Activated CD4-positive, alpha-beta T cell treated with anti-CD3 and anti-CD28 coated beads, Interleukin-2, amount 10 ng/mL, durations not matched to agents 24 days and 14 days (primary cell): Measurements from ENCODE around the gene PBX1. TPM values are rescaled to one million over a fixed set of nuclear protein-coding genes. Genes with fewer than 3 reads are reported as not detected.

Source experiments
- DNase-seq: peaks from one replicate; pipeline ENCODE4 v3.0.0; 2022
- H3K27ac Mint-ChIP-seq: one replicate; pipeline ENCODE4 v1.8.0; 2022; ENCODE audit warnings: mild to moderate bottlenecking, mixed read lengths
- H3K27me3 Mint-ChIP-seq: one replicate; pipeline ENCODE4 v1.8.0; 2022; ENCODE audit warnings: mixed read lengths
- H3K36me3 Mint-ChIP-seq: one replicate; pipeline ENCODE4 v1.8.0; 2022; ENCODE audit warnings: low read depth, mild to moderate bottlenecking, mixed read lengths
- H3K4me1 Mint-ChIP-seq: one replicate; pipeline ENCODE4 v1.8.0; 2021; ENCODE audit warnings: mixed read lengths
- H3K4me3 Mint-ChIP-seq: one replicate; pipeline ENCODE4 v1.8.0; 2022; ENCODE audit warnings: mild to moderate bottlenecking, moderate library complexity, mixed read lengths
- H3K9me3 Mint-ChIP-seq: one replicate; pipeline ENCODE4 v1.8.0; 2021; ENCODE audit warnings: mixed read lengths
- intact Hi-C: fragments of 100-400 bp; cut with micrococcal nuclease; formaldehyde crosslinking; loops from one replicate; pipeline ENCODE4 v1.15.1; 2023
- total RNA-seq: library from RNA; stranded (reverse); gene quantifications from 2 replicates; pipeline ENCODE4 v1.2.3, GENCODE V29; 2022

The PBX1 gene
- total RNA-seq, 1 donor from 2014 or later, result not detected

- no peak for DNase-seq
- no peaks in the 10 kb centered on the region for H3K27me3 Mint-ChIP-seq
- H3K36me3 Mint-ChIP-seq, result no peaks in the 10 kb centered on the region
- no peak overlapping the region for H3K4me3 Mint-ChIP-seq
- intact Hi-C loops, result loop anchor here (5.0 to 10.0 kb wide), 3 partner anchors 1260 to 1423 kb away; no protein-coding TSS in a partner anchor
- peaks cover 4% of the 10 kb centered on the region for H3K4me1 Mint-ChIP-seq
- no peaks in the 10 kb centered on the region for H3K9me3 Mint-ChIP-seq
- H3K27ac Mint-ChIP-seq, result no peak overlapping the region
Observed at GRCh38 chr1:164784960-164785359, 226.0 kb downstream of the PBX1 start.

GRCh38 chr1:164785841-164786534, 227.0 kb downstream of the PBX1 start:
- H3K27me3 Mint-ChIP-seq, result no peaks in the 10 kb centered on the region
- no peak overlapping the region for H3K27ac Mint-ChIP-seq
- intact Hi-C loops, result loop anchor here (5.0 to 10.0 kb wide), 3 partner anchors 1261 to 1424 kb away; no protein-coding TSS in a partner anchor

GRCh38 chr1:164786980-164787833, 228.2 kb downstream of the PBX1 start:
- Mint-ChIP-seq H3K9me3 (no peaks in the 10 kb centered on the region), H3K27ac (no peak overlapping the region), H3K4me1 (peaks cover 4% of the 10 kb centered on the region), H3K36me3 (no peaks in the 10 kb centered on the region), H3K4me3 (no peak overlapping the region), H3K27me3 (no peaks in the 10 kb centered on the region)
- intact Hi-C loops, result loop anchor here (5.0 to 10.0 kb wide), 3 partner anchors 1262 to 1425 kb away; no protein-coding TSS in a partner anchor
- DNase-seq, result peak; percentile 87

More at GRCh38 chr1:164785841-164786534, 227.0 kb downstream of the PBX1 start:
- DNase-seq, result no peak
- Mint-ChIP-seq H3K36me3 (no peaks in the 10 kb centered on the region), H3K4me1 (peaks cover 4% of the 10 kb centered on the region), H3K9me3 (no peaks in the 10 kb centered on the region), H3K4me3 (no peak overlapping the region)

GRCh38 chr1:164787834-164788231, 228.8 kb downstream of the PBX1 start:
- Mint-ChIP-seq H3K27me3 (no peaks in the 10 kb centered on the region), H3K4me3 (no peak overlapping the region), H3K27ac (no peak overlapping the region), H3K4me1 (peaks cover 4% of the 10 kb centered on the region), H3K36me3 (no peaks in the 10 kb centered on the region), H3K9me3 (no peaks in the 10 kb centered on the region)
- DNase-seq, result no peak
- intact Hi-C loops, result loop anchor here (5.0 to 10.0 kb wide), 3 partner anchors 1263 to 1426 kb away; no protein-coding TSS in a partner anchor

GRCh38 chr1:164790081-164790480, 231.1 kb downstream of the PBX1 start:
- Mint-ChIP-seq H3K36me3 (no peaks in the 10 kb centered on the region), H3K27me3 (no peaks in the 10 kb centered on the region), H3K9me3 (no peaks in the 10 kb centered on the region), H3K4me1 (peaks cover 4% of the 10 kb centered on the region), H3K4me3 (no peak overlapping the region), H3K27ac (no peak overlapping the region)
- no peak for DNase-seq
- intact Hi-C loops, result no loop called here

GRCh38 chr1:164792410-164793004, 233.5 kb downstream of the PBX1 start:
- no peaks in the 10 kb centered on the region for H3K4me1 Mint-ChIP-seq
- DNase-seq, result no peak
- H3K4me3 Mint-ChIP-seq, result no peak overlapping the region
- no peaks in the 10 kb centered on the region for H3K36me3 Mint-ChIP-seq
- no peaks in the 10 kb centered on the region for H3K9me3 Mint-ChIP-seq
- no peak overlapping the region for H3K27ac Mint-ChIP-seq
- no peaks in the 10 kb centered on the region for H3K27me3 Mint-ChIP-seq
- intact Hi-C loops, result no loop called here

- intact Hi-C loops, result no loop called here
- no peaks in the 10 kb centered on the region for H3K9me3 Mint-ChIP-seq
- H3K27ac Mint-ChIP-seq, result no peak overlapping the region
- no peak overlapping the region for H3K4me3 Mint-ChIP-seq
- no peak for DNase-seq
- no peaks in the 10 kb centered on the region for H3K4me1 Mint-ChIP-seq
- H3K36me3 Mint-ChIP-seq, result no peaks in the 10 kb centered on the region
- H3K27me3 Mint-ChIP-seq, result no peaks in the 10 kb centered on the region
Observed at GRCh38 chr1:164794356-164794755, 235.4 kb downstream of the PBX1 start.

GRCh38 chr1:164796916-164797315, 237.9 kb downstream of the PBX1 start:
- Mint-ChIP-seq H3K4me1 (no peaks in the 10 kb centered on the region), H3K27ac (no peak overlapping the region), H3K9me3 (no peaks in the 10 kb centered on the region), H3K4me3 (no peak overlapping the region), H3K36me3 (no peaks in the 10 kb centered on the region), H3K27me3 (no peaks in the 10 kb centered on the region)
- no peak for DNase-seq
- intact Hi-C loops, result no loop called here

GRCh38 chr1:164801246-164801731, 242.3 kb downstream of the PBX1 start:
- no peaks in the 10 kb centered on the region for H3K36me3 Mint-ChIP-seq
- H3K4me1 Mint-ChIP-seq, result no peaks in the 10 kb centered on the region
- intact Hi-C loops, result no loop called here
- H3K27ac Mint-ChIP-seq, result no peak overlapping the region
- no peaks in the 10 kb centered on the region for H3K9me3 Mint-ChIP-seq
- DNase-seq, result no peak
- no peak overlapping the region for H3K4me3 Mint-ChIP-seq
- H3K27me3 Mint-ChIP-seq, result no peaks in the 10 kb centered on the region

GRCh38 chr1:164801791-164802502, 243.0 kb downstream of the PBX1 start:
- Mint-ChIP-seq H3K36me3 (no peaks in the 10 kb centered on the region), H3K4me1 (no peaks in the 10 kb centered on the region), H3K4me3 (no peak overlapping the region), H3K9me3 (no peaks in the 10 kb centered on the region), H3K27me3 (no peaks in the 10 kb centered on the region), H3K27ac (no peak overlapping the region)
- intact Hi-C loops, result no loop called here
- DNase-seq, result no peak

GRCh38 chr1:164802529-164803282, 243.7 kb downstream of the PBX1 start:
- no peak for DNase-seq
- Mint-ChIP-seq H3K4me3 (no peak overlapping the region), H3K27me3 (no peaks in the 10 kb centered on the region), H3K4me1 (no peaks in the 10 kb centered on the region), H3K36me3 (no peaks in the 10 kb centered on the region), H3K27ac (no peak overlapping the region), H3K9me3 (no peaks in the 10 kb centered on the region)
- intact Hi-C loops, result no loop called here

GRCh38 chr1:164803366-164803765, 244.4 kb downstream of the PBX1 start:
- DNase-seq, result no peak
- Mint-ChIP-seq H3K9me3 (no peaks in the 10 kb centered on the region), H3K4me3 (no peak overlapping the region), H3K27ac (no peak overlapping the region), H3K4me1 (no peaks in the 10 kb centered on the region), H3K27me3 (no peaks in the 10 kb centered on the region), H3K36me3 (no peaks in the 10 kb centered on the region)
- intact Hi-C loops, result no loop called here

GRCh38 chr1:164804366-164804765, 245.4 kb downstream of the PBX1 start:
- H3K27ac Mint-ChIP-seq, result no peak overlapping the region
- H3K4me1 Mint-ChIP-seq, result no peaks in the 10 kb centered on the region
- intact Hi-C loops, result no loop called here
- no peaks in the 10 kb centered on the region for H3K36me3 Mint-ChIP-seq
- H3K27me3 Mint-ChIP-seq, result no peaks in the 10 kb centered on the region
- H3K4me3 Mint-ChIP-seq, result no peak overlapping the region
- DNase-seq, result no peak
- no peaks in the 10 kb centered on the region for H3K9me3 Mint-ChIP-seq
